ELF-1 (cell line): ENCODE data around the gene BGLAP.
"Not testable (repeated sequence)": the region's sequence is repeated elsewhere in the genome, so short reads cannot be mapped to it uniquely, and the experiment has no call there.

Experiments used
- DNase-seq: peaks from one replicate; pipeline ENCODE4 v3.0.0-alpha.2; 2016; ENCODE audit warnings: low read depth, low spot score

BGLAP gene

GRCh38 chr1:156241926-156242325 is at the start of gene BGLAP:
Gene BGLAP (plus strand): TSS chr1:156242184. CDS start chr1:156242232, 48 bp downstream.
- DNase-seq: no peak

GRCh38 chr1:156193208-156193487 is 48.8 kb upstream of the BGLAP start:
- no peak for DNase-seq

GRCh38 chr1:156193488-156194299 is 48.3 kb upstream of the BGLAP start, which contains the start of gene SLC25A44:
Gene SLC25A44 (plus strand): TSS chr1:156194104. CDS start chr1:156199848, 5,744 bp downstream.
- peak; percentile 100 for DNase-seq

- no peak for DNase-seq
These were observed 47.7 kb upstream of the BGLAP start for GRCh38 chr1:156194300-156194652.

GRCh38 chr1:156195853-156196252 is 46.1 kb upstream of the BGLAP start:
- no peak for DNase-seq

- DNase-seq: no peak
These were observed 45.5 kb upstream of the BGLAP start for GRCh38 chr1:156196445-156196844.

- no peak for DNase-seq
These were observed 43.1 kb upstream of the BGLAP start for GRCh38 chr1:156198831-156199349.

- DNase-seq: no peak
These were observed 41.9 kb upstream of the BGLAP start for GRCh38 chr1:156200044-156200443.

- no peak for DNase-seq
These were observed 38.7 kb upstream of the BGLAP start for GRCh38 chr1:156203331-156203730.

- DNase-seq: no peak
These were observed 37.3 kb upstream of the BGLAP start for GRCh38 chr1:156204686-156205085.

- no peak for DNase-seq
These were observed 30.7 kb upstream of the BGLAP start for GRCh38 chr1:156211243-156211642.

GRCh38 chr1:156212130-156212529 is 29.9 kb upstream of the BGLAP start:
- no peak for DNase-seq

GRCh38 chr1:156212833-156213643 is 28.9 kb upstream of the BGLAP start, which contains the start of gene PMF1:
Gene PMF1 (plus strand): TSS chr1:156213007. CDS start chr1:156213016, 9 bp downstream.
- DNase-seq: peak; percentile 99

GRCh38 chr1:156213644-156213966 is 28.4 kb upstream of the BGLAP start:
- DNase-seq: no peak

GRCh38 chr1:156214024-156214748 is 27.8 kb upstream of the BGLAP start:
- DNase-seq: peak; percentile 33

GRCh38 chr1:156216361-156217086 is 25.5 kb upstream of the BGLAP start:
- not testable (repeated sequence) for DNase-seq

- DNase-seq: no peak
These were observed 24.1 kb upstream of the BGLAP start for GRCh38 chr1:156217871-156218270.

GRCh38 chr1:156220226-156220625 is 21.8 kb upstream of the BGLAP start:
- no peak for DNase-seq

GRCh38 chr1:156221986-156222692 is 19.8 kb upstream of the BGLAP start:
- DNase-seq: no peak

- no peak for DNase-seq
These were observed 16.3 kb upstream of the BGLAP start for GRCh38 chr1:156225677-156226014.

- no peak for DNase-seq
These were observed 15.9 kb upstream of the BGLAP start for GRCh38 chr1:156226116-156226538.
